GM12891 (cell line): ENCODE data around the gene GJA8.

Experiments used
- POLR2A ChIP-seq: IDR thresholded peaks from 2 replicates; pipeline ENCODE4 v1.6.1; 2011; ENCODE audit warnings: low read depth, low read length, control low read depth
- POLR2AphosphoS5 ChIP-seq: IDR thresholded peaks from 2 replicates; pipeline ENCODE4 v1.6.1; 2011; ENCODE audit warnings: low read depth, low read length, control low read depth
- TAF1 ChIP-seq: IDR thresholded peaks from 2 replicates; pipeline ENCODE4 v1.6.1; 2011; ENCODE audit warnings: low read depth, low read length, control low read depth

- TF ChIP-seq POLR2A (no peak), POLR2AphosphoS5 (no peak), TAF1 (no peak)
These were observed 5.4 kb downstream of the GJA8 start for GRCh38 chr1:147907786-147908509.
